Thoracic aorta endothelial cell (primary cell): Measurements from ENCODE around the gene TCF7. TPM values are rescaled to one million over a fixed set of nuclear protein-coding genes. Genes with fewer than 3 reads are reported as not detected.

Source experiments
- small RNA-seq: library from RNA; depleted of rRNA; stranded (forward); fragments of <200 nt; gene quantifications from one replicate; pipeline ENCODE3, GENCODE V24; 2012
- total RNA-seq: library from RNA; depleted of rRNA; stranded (reverse); fragments of >200 nt; gene quantifications from 2 replicates; pipeline ENCODE4 v1.2.3, GENCODE V29; 2012

Gene TCF7
- 0.27 and 0.57 TPM in 2 replicates for total RNA-seq

DNA sequence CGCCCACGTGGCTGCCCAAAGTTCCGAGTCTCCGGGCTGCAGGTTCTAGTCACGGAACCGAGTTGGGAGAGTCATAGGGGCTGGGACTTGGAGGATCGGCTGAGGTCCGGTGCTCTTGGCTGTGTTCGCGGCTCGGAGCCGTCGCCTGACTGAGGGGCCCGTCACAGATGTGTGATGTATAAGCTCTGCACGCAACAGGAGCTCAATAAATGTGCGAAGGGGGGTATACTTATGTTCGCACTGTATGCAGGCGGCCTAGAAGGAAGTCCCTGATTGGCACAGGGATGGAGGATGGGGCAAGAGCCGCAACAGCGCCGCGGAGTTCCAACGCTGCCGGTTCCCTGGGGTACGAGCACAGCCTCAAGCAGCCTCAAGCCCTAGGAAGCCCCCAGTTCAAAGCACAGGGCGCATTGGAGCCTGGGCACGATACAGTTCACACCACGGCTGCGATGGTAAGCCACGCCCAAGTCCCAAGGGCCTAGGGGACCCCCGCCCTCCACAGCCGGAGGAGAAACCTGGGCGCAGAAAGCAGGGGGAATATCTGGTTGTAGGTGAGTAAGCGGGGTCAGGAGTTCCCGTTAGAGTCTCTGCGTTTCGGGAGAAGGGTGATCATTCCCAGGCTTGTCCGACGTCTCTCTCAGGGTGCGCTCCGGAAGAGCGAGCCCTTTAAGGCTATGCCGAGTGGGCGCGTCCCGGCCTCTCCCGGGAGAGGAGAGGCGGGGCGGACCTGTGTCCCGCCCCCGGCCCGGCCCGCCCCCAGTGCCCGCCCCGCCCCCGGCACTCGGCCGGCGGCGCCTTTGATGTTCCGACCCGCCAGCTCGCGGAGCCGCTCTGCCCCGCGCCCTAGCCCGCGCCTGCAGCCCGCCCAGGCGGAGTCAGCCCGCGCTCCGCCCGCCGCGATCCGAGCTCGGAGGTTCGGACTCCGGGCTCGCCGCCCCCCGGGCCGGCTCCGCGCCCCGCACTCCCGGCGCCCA lies at the start of gene TCF7:
TSS of gene TCF7 (plus strand) at position 780 of the 974 bp plus-strand sequence. CDS start 226 bp downstream, outside the sequence.

DNA sequence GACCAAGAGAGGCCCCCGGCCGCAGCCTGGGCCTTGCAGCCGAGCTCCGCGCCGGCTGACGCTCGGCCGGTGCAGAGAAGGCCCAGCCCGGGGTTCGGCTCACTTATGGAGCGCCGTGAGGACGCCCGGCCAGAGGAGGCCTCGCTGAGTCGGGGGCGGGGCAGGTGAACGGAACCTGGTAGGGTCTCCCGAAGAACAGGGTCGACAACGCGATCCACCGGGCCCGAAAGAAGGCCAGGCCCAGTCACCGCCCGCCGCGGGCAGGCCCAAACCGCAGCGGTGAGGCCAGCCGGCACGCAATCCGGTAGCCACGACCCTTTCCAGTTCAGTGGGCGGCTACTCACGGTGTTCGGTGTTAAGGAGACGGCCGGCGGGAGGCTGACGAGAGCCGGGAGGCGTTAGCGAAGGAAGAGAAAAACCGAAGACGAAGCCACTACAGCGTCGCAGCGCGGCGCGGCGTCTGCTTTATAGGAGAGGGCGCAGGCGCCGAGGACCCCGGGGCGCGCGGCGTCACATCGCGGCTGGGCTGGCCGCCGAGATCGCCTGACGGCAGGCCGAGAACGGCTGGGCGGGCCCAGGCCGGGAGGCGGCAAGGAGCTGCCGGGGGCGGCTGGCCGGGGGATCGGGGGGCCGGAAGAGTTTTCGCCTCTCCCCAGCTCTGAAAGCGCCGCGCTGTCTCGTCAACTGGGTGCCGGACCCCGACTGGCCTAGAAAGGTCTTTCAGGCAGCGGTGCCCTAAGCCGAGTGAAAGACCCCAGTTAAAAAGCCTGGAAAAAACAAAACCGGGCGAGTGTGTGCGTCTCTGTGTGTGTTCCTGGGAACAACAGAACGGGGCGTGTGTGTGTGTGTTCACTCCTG lies 62.3 kb downstream of the TCF7 start, which contains the start of gene SKP1:
TSS of gene SKP1 (minus strand) at position 440 of the 858 bp plus-strand sequence. CDS start 2,928 bp downstream, outside the sequence.

Small RNA genes within 50 kb of the gene (small RNA-seq; reads per million reads assigned to genes)
- gene AC008608.1, result not detected

Other genes starting within 250 kb of the TCF7 start
- gene C5orf15, start 146.1 kb upstream of the TCF7 start, total RNA-seq, result 34.4 and 46.7 TPM in 2 replicates
- gene VDAC1, start 109.7 kb upstream of the TCF7 start, total RNA-seq, result 380 and 382 TPM in 2 replicates
- gene SKP1, start 62.3 kb downstream of the TCF7 start, total RNA-seq, result 303 and 323 TPM in 2 replicates
- gene PPP2CA, start 111.4 kb downstream of the TCF7 start, total RNA-seq, result 116 and 191 TPM in 2 replicates